Muscle of back (tissue), 11 donors: ENCODE data around the gene CCSER2. TPM values are rescaled to one million over a fixed set of nuclear protein-coding genes. Genes with fewer than 3 reads are reported as not detected.
A peak's percentile ranks its signal among the peaks of the same experiment; 100 is the strongest.
"Not testable (repeated sequence)": the region's sequence is repeated elsewhere in the genome, so short reads cannot be mapped to it uniquely, and the experiment has no call there.

ENCODE experiments used
- DNase-seq, 3 donors: peaks; one replicate each; pipeline versions ENCODE4 v3.0.0 to v3.0.0-alpha.2; 2013
- polyA plus RNA-seq, 10 donors: library from polyadenylated mRNA; unstranded; fragments of 120-200 nt; gene quantifications; one replicate each; pipeline ENCODE4 v1.2.1, GENCODE V29; 2013; ENCODE audit not compliant: insufficient read length in 10 of 10

CCSER2 gene
- polyA plus RNA-seq, 10 donors = 28.5 to 66.1 (median 50.2) TPM

- DNase-seq = no peak
Observed at GRCh38 chr10:84517554-84517953, 189.2 kb downstream of the CCSER2 start.

- no peak for DNase-seq
Observed at GRCh38 chr10:84519235-84519634, 190.8 kb downstream of the CCSER2 start.

DNA sequence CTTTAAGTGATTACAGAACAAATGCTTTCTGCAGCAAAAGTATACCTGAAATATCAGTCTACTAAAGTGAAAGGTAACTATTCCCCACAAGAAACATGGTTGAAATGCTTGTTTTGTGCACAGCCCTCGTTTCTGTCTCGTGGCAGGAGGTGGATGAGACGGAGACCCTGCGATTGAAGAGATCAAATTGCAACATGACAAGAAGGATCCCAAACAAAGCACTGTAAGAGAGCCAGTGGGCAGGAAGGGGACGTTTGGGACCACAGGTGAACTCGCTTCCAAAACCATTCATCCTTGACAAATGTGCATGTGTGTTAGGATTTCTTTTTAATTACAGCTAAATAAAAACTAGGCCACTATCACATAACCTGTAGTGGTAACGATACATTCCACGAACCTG is 192.6 kb downstream of the CCSER2 start:
- DNase-seq = no peak

DNA sequence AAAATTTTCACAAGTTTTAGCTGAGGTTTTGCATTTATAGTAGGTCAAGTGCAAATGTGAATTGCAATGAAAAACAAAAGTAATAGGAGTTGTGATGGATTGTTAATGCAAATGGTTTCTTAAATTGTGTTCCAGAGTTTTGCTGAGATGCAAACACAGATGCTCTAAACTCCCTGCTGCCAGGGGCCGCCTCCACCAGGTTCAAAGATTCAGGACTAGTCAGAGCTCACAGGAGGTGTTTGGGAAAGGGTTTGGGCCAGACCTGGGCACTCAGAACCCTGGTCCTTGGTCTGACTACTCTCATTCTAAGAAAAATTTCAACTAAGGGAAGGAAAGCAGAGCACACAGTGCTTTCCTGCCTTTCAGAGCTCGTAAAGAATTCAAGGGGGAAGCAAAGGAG is 193.1 kb downstream of the CCSER2 start:
- no peak for DNase-seq

DNA sequence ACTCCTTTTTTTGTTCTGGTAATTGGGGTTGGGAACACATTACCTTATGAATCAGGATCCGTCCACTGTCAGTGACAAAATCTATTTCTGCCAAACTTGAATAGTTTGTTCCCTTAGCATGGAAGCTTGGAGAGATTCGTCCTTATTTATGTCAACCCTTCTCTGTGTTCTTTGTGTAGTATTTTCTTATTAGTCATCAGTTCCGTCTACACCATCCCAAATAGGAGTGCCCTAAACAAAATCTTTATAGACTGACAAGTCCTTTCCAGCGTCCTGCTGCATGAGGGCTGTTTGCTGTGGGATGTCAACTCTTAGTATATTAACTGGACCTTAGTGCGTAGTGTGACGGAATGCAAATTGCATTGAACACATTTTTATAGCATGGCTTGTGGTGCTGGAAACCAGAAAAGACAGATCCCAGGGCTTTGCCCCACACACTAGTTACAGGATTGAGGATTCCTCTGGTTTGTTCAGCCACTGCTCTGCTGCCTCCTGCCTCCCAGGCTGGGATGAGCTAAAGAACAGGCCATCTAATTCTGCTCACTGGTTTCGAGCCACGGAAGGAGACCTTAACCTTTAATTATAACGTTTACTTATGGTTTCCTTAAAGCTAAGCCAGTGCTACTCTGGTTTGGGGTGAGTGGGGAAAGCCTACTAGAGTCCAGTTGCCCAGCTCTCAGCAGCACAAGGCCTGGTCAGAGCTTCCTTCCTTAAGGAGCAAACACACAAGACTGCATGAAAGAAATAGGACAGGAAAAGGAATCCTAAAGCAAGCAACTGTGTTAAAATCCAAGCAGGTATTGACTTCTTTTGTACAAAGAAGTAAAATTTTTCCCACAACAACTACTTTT is 194.4 kb downstream of the CCSER2 start:
- no peak for DNase-seq

- DNase-seq = no peak
Observed at GRCh38 chr10:84523526-84523925, 195.1 kb downstream of the CCSER2 start.

- DNase-seq = no peak
Observed at GRCh38 chr10:84524435-84524834, 196.0 kb downstream of the CCSER2 start.

DNA sequence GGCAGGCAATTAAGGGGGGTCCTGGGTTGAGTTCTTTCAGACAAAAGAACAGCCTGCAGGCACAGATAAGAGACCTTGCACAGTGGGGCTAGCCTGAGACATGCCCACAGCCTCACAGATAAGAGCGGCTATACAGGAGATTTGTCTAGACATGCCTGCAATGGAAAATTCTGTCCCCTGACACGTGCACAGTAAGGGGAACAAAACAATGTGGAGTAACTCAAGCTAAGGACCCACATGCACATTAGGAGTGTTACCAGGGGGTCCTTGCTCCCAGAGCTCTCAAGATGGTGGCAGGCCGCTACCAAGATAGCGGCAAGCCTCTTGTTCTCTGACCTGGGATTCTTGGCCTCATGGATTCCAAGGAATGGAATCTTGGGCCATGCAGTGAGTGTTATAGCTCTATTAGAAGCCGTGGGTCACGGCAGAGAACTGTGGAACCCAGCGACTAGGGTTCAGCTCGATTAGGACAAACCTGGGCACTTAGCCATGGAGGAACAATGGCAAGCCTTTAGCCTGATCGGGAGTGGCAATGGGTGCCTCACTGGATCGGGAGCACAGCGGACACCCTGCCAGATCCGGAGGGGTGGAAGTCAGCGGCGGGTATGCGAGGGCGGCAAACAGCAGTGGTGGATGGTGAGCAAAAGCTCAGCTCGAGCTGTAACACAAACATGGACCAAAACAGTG is 196.9 kb downstream of the CCSER2 start:
- DNase-seq = no peak

DNA sequence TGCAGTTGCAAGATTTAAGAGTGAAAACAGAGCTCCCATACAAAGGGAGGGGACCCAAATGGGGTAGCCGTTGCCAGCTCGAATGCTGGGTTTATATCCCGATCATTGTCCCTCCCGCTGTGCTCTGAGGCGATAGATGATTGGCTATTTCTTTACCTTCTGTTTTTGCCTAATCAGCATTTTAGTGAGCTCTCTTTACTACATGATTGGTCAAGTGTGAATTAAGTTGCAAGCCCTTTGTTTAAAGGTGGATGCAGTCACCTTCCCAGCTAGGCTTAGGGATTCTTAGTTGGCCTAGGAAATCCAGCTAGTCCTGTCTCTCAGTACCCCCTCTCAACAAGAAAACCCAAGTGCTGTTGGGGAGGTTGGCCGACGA is 197.4 kb downstream of the CCSER2 start:
- not testable (repeated sequence) for DNase-seq

- DNase-seq = not testable (repeated sequence)
Observed at GRCh38 chr10:84527386-84527785, 199.0 kb downstream of the CCSER2 start.

DNA sequence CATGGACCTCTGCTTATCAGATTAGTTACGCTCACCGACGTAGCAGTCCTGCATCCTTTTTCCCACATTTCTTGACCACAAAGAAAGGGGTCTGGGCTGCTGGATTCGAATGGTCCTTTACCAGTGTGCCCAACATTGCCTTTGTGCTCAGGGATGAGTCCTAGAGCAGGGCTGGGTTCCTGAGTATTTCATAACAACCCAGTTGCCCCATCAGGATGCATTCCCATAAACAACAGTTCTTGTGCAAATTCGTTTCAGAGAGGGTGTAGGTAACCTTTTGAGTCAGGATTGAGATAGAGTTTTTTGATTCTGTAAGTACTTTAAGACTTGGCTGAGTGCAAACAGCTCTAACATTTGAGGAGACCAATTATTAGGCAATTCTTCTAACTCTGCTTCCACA is 200.1 kb downstream of the CCSER2 start:
- not testable (repeated sequence) for DNase-seq

- no peak for DNase-seq
Observed at GRCh38 chr10:84530724-84531325, 202.4 kb downstream of the CCSER2 start.

GRCh38 chr10:84531396-84531795 is 203.0 kb downstream of the CCSER2 start:
- DNase-seq = no peak

- no peak for DNase-seq
Observed at GRCh38 chr10:84534168-84534567, 205.8 kb downstream of the CCSER2 start.

DNA sequence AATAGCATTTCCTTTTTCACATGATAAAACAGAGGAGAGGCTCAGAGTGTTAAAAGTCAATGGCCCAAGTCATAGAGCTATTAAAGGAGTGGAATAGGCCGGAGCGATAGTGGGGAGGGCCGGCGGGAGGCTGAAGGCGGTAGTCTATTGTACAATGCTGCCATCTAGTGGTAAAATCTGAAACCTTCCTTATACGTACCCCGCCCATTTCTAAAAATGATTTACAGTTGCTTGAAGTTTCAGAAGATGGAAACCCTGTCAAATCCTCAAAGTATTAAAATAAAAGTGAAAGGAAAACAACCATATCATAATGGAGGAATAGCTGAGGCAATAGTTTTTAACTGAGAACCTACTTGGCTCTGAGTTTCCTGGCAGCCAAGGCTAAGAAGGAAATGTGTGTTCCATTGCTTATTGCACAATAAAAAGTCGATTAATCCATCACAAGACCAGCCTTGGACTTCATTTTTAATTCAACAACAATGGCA is 209.1 kb downstream of the CCSER2 start:
- peak; percentile 51 to 81 (median 65) for DNase-seq

GRCh38 chr10:84538036-84538435 is 209.6 kb downstream of the CCSER2 start:
- DNase-seq = no peak

- DNase-seq = peak in 1 of 3 donors; percentile 20
Observed at GRCh38 chr10:84539216-84539615, 210.8 kb downstream of the CCSER2 start.

DNA sequence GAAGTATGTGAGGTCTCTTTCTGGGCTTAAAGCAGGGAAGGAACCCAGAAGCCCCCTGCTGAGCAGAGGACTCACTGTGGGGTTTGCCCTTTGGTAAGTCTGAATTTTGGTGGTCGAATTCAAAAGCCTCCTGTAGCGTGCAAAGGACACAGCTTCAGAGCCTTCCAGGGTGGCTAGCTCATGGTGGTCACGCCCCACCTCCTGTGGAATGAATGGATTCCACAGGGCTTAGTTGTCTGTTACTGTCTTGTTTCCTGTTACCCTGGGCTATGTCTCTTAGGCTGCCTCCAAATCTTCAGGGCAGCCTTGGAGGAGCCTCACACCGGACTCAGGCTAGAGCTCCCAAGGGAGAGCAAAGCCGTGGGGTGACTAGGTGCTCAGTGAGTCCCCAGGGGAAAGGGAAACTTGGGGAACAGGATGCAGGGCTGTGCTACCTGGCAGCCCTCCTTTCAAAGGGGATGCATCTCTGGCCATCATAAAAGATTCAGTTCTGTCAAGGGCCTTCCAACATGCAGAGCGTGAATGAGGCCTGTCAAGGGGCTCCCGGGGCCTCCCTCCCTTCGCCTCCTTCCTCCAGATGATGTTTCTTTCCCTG is 211.7 kb downstream of the CCSER2 start:
- DNase-seq = peak in 1 of 3 donors; percentile 74

DNA sequence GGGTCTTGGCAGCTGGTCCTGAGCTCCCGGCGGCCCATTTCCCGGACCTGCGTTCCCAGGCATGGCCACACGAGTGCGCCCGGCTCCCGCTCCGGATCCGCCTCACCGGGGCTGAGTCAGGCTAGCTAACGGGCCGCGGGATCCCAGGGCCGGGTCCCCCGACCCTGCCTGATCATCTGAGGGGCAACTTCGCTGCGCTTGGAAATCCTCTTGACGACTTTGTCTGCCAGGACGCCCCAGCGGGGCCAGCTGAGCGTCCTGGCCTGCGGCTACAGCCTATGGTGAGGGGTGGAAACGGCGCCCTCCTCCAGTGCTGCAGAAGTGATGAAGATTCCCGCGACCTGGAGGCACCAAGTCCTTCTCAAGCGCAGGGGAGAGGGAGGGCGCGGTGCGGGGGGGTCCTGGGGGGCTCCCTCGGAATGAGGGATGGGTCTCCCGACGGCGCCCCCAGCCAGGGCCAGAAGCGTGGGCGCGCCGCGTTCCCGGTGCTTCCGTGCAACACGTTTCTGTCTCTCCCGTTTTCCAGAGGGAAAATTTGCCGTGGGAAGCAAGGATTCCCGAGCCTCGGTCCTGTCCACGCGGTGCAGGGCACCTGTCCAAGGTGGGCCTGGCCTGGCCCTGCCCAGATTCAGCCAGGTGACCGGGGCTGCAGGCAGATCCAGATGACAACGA is 212.4 kb downstream of the CCSER2 start:
- DNase-seq = peak; percentile 40 to 78 (median 48)

GRCh38 chr10:84541289-84541637 is 212.9 kb downstream of the CCSER2 start:
- DNase-seq = no peak
